Measurements from ENCODE around the gene TENM3. TPM values are rescaled to one million over a fixed set of nuclear protein-coding genes. Genes with fewer than 3 reads are reported as not detected.

Gene TENM3
- total and polyA plus RNA-seq, 2 donors (not counting 3 experiments of a cell fraction or from before 2014, with no cell fraction given) = 3.2 to 6.2 TPM

DNA sequence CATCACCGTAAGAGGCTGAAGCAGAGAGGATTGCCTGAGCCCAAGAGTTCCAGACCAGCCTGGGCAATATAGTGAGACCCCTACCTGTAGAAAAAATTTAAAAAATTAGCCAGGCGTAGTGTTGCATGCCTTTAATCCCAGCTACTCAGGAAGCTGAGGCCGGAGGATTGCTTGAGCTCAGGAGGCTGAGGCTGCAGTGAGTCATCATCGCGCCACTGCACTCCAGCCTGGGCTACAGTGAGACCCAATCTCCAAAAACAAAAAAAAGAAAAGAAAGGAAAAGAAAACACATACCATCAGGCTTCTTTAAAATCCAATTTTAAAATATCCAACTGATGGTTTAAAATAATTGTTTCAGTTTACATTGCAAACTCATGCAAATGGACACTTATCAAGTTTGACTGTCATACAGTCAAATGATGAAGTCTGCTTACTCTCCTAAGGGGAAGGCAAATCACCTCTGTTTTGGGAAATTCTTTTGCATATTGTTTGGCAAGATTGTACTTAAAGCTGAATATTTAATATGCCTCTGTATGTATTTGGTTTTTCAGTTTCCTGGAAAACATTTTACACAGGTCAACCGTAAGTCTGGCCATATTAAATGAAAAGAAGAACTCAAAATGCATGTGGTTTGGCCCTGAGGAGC is 23.7 kb upstream of the TENM3 start:
- Histone ChIP-seq H3K4me3 (replicated peaks in 1 of 3; ENCODE audit: insufficient read depth in 1 of 3, low read depth in 1 of 3, low read length in 3 of 3) (no peak overlapping the region), H3K79me2 (ENCODE audit: control insufficient read depth, insufficient read depth, low read length) (no peaks in the 10 kb centered on the region), H3K9me3 (replicated peaks; ENCODE audit: control insufficient read depth, insufficient read depth, low read length) (no peaks in the 10 kb centered on the region), H3K36me3 (ENCODE audit: control insufficient read depth in 2 of 2, extremely low read depth in 1 of 2, insufficient read depth in 2 of 2, low read length in 2 of 2) (no peaks in the 10 kb centered on the region), H3K4me1 (ENCODE audit: control insufficient read depth, extremely low read depth, insufficient read depth, low read length) (no peaks in the 10 kb centered on the region), H3K4me2 (ENCODE audit: insufficient read depth, low read length) (no peak overlapping the region), H3K27me3 (ENCODE audit: control insufficient read depth in 2 of 2, insufficient read depth in 2 of 2, low read length in 2 of 2) (no peaks in the 10 kb centered on the region), H3K9ac (replicated peaks; ENCODE audit: extremely low read depth, insufficient read depth, low read length) (no peak overlapping the region), H2AFZ (ENCODE audit: low read depth, low read length) (no peak overlapping the region), H3K27ac (ENCODE audit: insufficient read depth, low read depth, low read length) (no peak overlapping the region), H3K9me1 (replicated peaks; ENCODE audit: control insufficient read depth, extremely low read depth, insufficient read depth, low read length) (no peaks in the 10 kb centered on the region), H4K20me1 (replicated peaks; ENCODE audit: control insufficient read depth, extremely low read depth, insufficient read depth, low read length) (no peaks in the 10 kb centered on the region)
- ChIA-PET POLR2A (no interaction called here), CTCF (no interaction called here)
- TF ChIP-seq FOS (IDR thresholded peaks at IDR 0.05; ENCODE audit: borderline replicate concordance, insufficient read depth, low read length) (no peak), JUN (IDR thresholded peaks at IDR 0.05; ENCODE audit: borderline replicate concordance, insufficient read depth, insufficient read length, low read depth) (no peak), CTCF (IDR thresholded peaks at IDR 0.05; ENCODE audit: extremely low read depth in 1 of 2, insufficient read depth in 1 of 2, low read depth in 1 of 2, low read length in 2 of 2) (no peak), MYC (IDR thresholded peaks at IDR 0.05; ENCODE audit: low read depth, low read length) (no peak), GATA2 (IDR thresholded peaks at IDR 0.05; ENCODE audit: insufficient read depth, insufficient read length, low read depth, low read length) (no peak), POLR2AphosphoS5 (IDR thresholded peaks at IDR 0.05; ENCODE audit: insufficient read depth, low read depth, low read length) (no peak), EZH2 (IDR thresholded peaks at IDR 0.05; ENCODE audit: borderline replicate concordance, low read depth, low read length, severe bottlenecking) (no peak), POLR2A (IDR thresholded peaks at IDR 0.05; ENCODE audit: low read depth, low read length) (no peak)
- TF ChIP-seq, protein P1, sequence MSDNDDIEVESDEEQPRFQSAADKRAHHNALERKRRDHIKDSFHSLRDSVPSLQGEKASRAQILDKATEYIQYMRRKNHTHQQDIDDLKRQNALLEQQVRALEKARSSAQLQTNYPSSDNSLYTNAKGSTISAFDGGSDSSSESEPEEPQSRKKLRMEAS (IDR thresholded peaks at IDR 0.05; ENCODE audit: insufficient read depth, insufficient read length) = no peak
- BruUV-seq (replicated peaks) = no TSS peak
- dilution Hi-C loops (cut with MboI; ENCODE audit: extremely low pct_ligation_motif_present, low sequenced_read_pairs) = no loop called here
- DNase-seq (ENCODE audit: low read depth, low spot score) (no peak), FAIRE-seq (no peak)
- intact Hi-C loops (cut with micrococcal nuclease) = no loop called here
